OCI-LY3 (cell line): ENCODE results near the gene MGRN1.
"Not testable (repeated sequence)": the region's sequence is repeated elsewhere in the genome, so short reads cannot be mapped to it uniquely, and the experiment has no call there.

Experiments
- H2AFZ ChIP-seq: fragments of 200-600, 300-600 bp; shearing (Covaris generic); 2 replicates; pipeline ENCODE4 v1.6.0; 2014; ENCODE audit warnings: antibody characterized with exemption, low read depth, low read length
- H3K27ac ChIP-seq: fragments of 200-600, 300-600 bp; sonication (generic); 2 replicates; pipeline ENCODE4 v1.5.1; 2014; ENCODE audit warnings: mild to moderate bottlenecking, low read length, moderate library complexity, mixed read lengths
- H3K27me3 ChIP-seq: fragments of 200-600, 300-600 bp; sonication (generic); 2 replicates; pipeline ENCODE4 v1.6.1; 2014; ENCODE audit warnings: low read depth, low read length, mixed read lengths
- H3K36me3 ChIP-seq: fragments of 200-600, 300-600 bp; sonication (generic); replicated peaks from 2 replicates; pipeline ENCODE3; 2014; ENCODE audit warnings: low read depth, low read length, mixed read lengths
- H3K4me1 ChIP-seq: fragments of 300-600, 200-600 bp; sonication (generic); 2 replicates; pipeline ENCODE4 v1.6.1; 2014; ENCODE audit warnings: low read length, mixed read lengths
- H3K4me2 ChIP-seq: fragments of 200-600, 300-600 bp; sonication (generic); 2 replicates; pipeline ENCODE4 v1.6.1; 2014; ENCODE audit warnings: low read length, mixed read lengths
- H3K4me3 ChIP-seq: fragments of 300-600, 200-600 bp; sonication (generic); 2 replicates; pipeline ENCODE4 v1.5.1; 2014; ENCODE audit warnings: antibody characterized with exemption, mild to moderate bottlenecking, low read length, moderate library complexity
- H3K79me2 ChIP-seq: fragments of 300-600, 200-600 bp; shearing (Covaris generic); 2 replicates; pipeline ENCODE4 v1.6.1; 2014; ENCODE audit warnings: mild to moderate bottlenecking, low read length, mixed read lengths
- H3K9ac ChIP-seq: fragments of 300-600, 200-600 bp; shearing (Covaris generic); 2 replicates; pipeline ENCODE4 v1.6.0; 2014; ENCODE audit warnings: mild to moderate bottlenecking, low read length, moderate library complexity
- H3K9me3 ChIP-seq: fragments of 200-600, 300-600 bp; shearing (Covaris generic); 2 replicates; pipeline ENCODE4 v1.6.1; 2014; ENCODE audit warnings: low read length, mixed read lengths; ENCODE audit not compliant: insufficient read depth
- H4K20me1 ChIP-seq: fragments of 200-600, 300-600 bp; sonication (generic); 2 replicates; pipeline ENCODE4 v1.6.1; 2016; ENCODE audit warnings: low read length, mixed read lengths; ENCODE audit not compliant: insufficient read depth
- EZH2phosphoT487 ChIP-seq: fragments of 200-600 bp; shearing (Covaris generic); IDR thresholded peaks from 2 replicates; pipeline ENCODE4 v1.6.1; 2018; ENCODE audit warnings: antibody characterized with exemption, mixed run types, low read depth
- TF ChIP-seq, protein P1 (sequence below): fragments of 200-600, 300-600 bp; sonication (generic); IDR thresholded peaks from 2 replicates; pipeline ENCODE4 v1.5.1; 2014; ENCODE audit warnings: antibody characterized with exemption, low read length, low read depth

MGRN1 gene

DNA sequence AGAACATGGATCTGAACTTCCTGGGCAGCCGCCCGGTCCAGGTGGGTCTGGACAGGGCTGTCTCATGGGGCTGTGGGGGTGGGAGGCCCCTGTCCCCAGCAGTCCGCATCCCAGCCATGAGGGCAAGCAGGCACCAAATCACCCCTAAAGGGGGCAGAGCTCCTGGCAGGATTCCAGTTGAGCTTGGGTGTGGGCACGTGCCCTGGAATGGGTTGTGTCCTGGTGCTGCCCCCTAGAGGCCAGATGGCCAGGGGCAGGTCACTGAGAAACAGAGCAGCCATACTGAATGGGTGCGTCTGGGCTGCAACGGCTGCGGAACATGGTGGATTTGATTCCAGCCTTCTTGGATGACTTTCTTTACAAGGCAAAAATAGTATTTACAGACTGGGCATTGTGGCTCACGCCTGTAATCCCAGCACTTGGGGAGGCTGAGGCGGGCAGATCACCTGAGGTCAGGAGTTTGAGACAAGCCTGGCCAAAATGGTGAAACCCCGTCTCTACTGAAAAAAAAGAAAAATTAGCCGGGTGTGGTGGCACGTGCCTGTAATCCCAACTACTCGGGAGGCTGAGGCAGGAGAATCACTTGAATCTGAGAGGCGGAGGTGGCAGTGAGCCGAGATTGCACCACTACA, 25.9 kb downstream of the MGRN1 start:
- H3K9ac ChIP-seq, H3K27ac ChIP-seq, H3K4me2 ChIP-seq, H3K4me3 ChIP-seq, H3K4me1 ChIP-seq, H2AFZ ChIP-seq, H3K27me3 ChIP-seq, H3K9me3 ChIP-seq: not testable (repeated sequence)
- peaks cover 13% of the 10 kb centered on the region; the same call in 1 of the 2 replicates for H4K20me1 ChIP-seq
- H3K79me2 ChIP-seq, result peaks cover 22% of the 10 kb centered on the region
- TF ChIP-seq, protein P1, sequence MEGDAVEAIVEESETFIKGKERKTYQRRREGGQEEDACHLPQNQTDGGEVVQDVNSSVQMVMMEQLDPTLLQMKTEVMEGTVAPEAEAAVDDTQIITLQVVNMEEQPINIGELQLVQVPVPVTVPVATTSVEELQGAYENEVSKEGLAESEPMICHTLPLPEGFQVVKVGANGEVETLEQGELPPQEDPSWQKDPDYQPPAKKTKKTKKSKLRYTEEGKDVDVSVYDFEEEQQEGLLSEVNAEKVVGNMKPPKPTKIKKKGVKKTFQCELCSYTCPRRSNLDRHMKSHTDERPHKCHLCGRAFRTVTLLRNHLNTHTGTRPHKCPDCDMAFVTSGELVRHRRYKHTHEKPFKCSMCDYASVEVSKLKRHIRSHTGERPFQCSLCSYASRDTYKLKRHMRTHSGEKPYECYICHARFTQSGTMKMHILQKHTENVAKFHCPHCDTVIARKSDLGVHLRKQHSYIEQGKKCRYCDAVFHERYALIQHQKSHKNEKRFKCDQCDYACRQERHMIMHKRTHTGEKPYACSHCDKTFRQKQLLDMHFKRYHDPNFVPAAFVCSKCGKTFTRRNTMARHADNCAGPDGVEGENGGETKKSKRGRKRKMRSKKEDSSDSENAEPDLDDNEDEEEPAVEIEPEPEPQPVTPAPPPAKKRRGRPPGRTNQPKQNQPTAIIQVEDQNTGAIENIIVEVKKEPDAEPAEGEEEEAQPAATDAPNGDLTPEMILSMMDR, result peak; percentile 82
- H3K36me3 ChIP-seq, result peaks cover 10% of the 10 kb centered on the region

DNA sequence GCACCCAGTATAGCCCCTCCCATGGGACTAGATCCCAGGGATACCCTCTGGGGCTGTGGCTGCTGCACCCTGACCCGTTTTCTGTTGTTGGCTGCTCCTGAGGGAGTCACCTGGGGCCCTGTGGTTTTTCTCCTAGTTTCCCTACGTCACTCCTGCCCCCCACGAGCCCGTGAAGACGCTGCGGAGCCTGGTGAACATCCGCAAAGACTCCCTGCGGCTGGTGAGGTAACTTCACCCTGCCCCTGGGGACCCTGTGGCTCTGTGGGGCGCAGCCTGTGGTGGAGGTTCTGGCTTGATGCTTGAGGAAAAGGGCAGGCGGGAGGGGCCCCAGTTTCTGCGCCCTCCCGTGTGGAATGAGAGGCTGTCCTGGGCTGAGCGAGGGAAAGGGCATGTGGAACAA, 27.2 kb downstream of the MGRN1 start:
- H2AFZ ChIP-seq, result no peak overlapping the region
- no peak overlapping the region for H3K9ac ChIP-seq
- peaks cover 13% of the 10 kb centered on the region for H3K36me3 ChIP-seq
- no peak overlapping the region for H3K4me2 ChIP-seq
- H3K4me3 ChIP-seq, result no peak overlapping the region
- no peaks in the 10 kb centered on the region for H3K27me3 ChIP-seq
- TF ChIP-seq, protein P1, result no peak
- TF ChIP-seq EZH2phosphoT487, result no peak
- H4K20me1 ChIP-seq, result peaks cover 6% of the 10 kb centered on the region; the same call in 1 of the 2 replicates
- H3K9me3 ChIP-seq, result no peaks in the 10 kb centered on the region
- H3K4me1 ChIP-seq, result peaks cover 6% of the 10 kb centered on the region
- peaks cover 12% of the 10 kb centered on the region for H3K79me2 ChIP-seq
- no peak overlapping the region for H3K27ac ChIP-seq

DNA sequence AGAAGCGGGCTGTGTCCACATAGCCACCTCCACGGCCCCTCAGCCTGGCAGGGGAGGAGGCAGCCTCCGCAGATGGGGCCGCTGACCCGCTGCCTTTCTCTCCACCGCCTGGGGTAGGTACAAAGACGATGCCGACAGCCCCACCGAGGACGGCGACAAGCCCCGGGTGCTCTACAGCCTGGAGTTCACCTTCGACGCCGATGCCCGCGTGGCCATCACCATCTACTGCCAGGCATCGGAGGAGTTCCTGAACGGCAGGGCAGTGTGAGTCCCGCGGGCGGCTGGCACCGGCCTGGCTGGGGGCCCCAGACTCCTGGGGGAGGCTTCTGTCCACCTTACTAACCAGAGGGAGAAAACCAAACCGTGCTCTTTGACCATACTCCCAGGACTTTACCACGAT, 27.9 kb downstream of the MGRN1 start:
- H3K4me2 ChIP-seq, result no peak overlapping the region
- H3K36me3 ChIP-seq, result peaks cover 13% of the 10 kb centered on the region
- H3K4me1 ChIP-seq, result peaks cover 6% of the 10 kb centered on the region
- TF ChIP-seq, protein P1, result no peak
- no peak for TF ChIP-seq EZH2phosphoT487
- no peak overlapping the region for H3K4me3 ChIP-seq
- H4K20me1 ChIP-seq, result no peaks in the 10 kb centered on the region
- H3K79me2 ChIP-seq, result peaks cover 4% of the 10 kb centered on the region; the same call in 1 of the 2 replicates
- H3K9ac ChIP-seq, result no peak overlapping the region
- no peak overlapping the region for H2AFZ ChIP-seq
- no peak overlapping the region for H3K27ac ChIP-seq
- no peaks in the 10 kb centered on the region for H3K9me3 ChIP-seq
- no peaks in the 10 kb centered on the region for H3K27me3 ChIP-seq

DNA sequence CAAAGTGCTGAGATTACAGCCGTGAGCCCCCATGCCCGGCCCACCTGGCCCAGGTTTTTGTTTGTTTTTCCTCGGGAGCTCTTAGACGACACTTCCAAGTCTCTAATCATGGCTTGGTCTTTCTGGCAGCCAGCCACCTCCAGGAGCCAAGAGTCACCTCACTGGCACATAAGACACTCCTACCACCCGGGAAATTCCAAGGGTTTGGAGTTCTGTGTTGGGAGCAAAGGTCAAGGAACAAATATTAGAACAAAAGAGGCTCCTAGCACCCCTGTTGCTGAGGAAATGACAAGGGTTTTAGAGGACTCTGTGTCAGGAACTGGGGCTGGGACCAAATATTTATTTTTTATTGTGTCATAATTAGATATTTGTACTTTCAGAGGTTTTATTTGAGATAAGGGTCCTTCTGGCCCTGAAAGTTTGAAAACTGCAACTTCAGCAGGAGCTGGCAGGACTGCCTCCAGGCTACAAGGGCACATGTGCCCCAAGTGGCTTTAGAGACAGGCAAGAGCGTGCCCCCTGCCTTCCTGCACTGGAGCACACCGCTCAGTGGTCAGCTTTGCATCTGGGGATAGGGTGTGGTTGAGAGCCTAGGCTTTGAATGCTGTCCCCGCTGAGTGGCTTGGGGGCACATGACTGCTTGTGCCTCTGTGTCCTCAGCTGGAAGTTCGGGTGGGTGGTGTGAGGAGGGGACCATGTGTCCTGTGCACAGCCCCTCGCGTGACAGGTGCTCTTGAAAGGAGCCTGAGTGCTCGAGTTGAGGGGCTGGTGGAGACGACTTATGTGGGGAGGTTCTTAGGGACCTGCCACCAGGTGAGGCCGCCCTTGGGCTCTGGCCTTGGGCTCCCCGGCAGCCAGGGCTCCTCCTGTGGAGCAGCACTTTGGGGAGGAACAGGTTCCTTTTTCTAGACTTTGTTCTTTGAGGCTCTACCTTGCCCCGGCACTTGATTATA, 29.7 kb downstream of the MGRN1 start:
- H3K9me3 ChIP-seq, result no peaks in the 10 kb centered on the region
- peaks cover 13% of the 10 kb centered on the region for H3K36me3 ChIP-seq
- no peak overlapping the region for H3K27ac ChIP-seq
- H4K20me1 ChIP-seq, result no peaks in the 10 kb centered on the region
- no peaks in the 10 kb centered on the region for H3K79me2 ChIP-seq
- no peak overlapping the region for H2AFZ ChIP-seq
- no peak for TF ChIP-seq EZH2phosphoT487
- TF ChIP-seq, protein P1, result no peak
- no peak overlapping the region for H3K4me2 ChIP-seq
- no peak overlapping the region for H3K9ac ChIP-seq
- peaks cover 6% of the 10 kb centered on the region for H3K4me1 ChIP-seq
- no peak overlapping the region for H3K4me3 ChIP-seq
- no peaks in the 10 kb centered on the region for H3K27me3 ChIP-seq
